ENCODE results near the gene NRF1.

DNA sequence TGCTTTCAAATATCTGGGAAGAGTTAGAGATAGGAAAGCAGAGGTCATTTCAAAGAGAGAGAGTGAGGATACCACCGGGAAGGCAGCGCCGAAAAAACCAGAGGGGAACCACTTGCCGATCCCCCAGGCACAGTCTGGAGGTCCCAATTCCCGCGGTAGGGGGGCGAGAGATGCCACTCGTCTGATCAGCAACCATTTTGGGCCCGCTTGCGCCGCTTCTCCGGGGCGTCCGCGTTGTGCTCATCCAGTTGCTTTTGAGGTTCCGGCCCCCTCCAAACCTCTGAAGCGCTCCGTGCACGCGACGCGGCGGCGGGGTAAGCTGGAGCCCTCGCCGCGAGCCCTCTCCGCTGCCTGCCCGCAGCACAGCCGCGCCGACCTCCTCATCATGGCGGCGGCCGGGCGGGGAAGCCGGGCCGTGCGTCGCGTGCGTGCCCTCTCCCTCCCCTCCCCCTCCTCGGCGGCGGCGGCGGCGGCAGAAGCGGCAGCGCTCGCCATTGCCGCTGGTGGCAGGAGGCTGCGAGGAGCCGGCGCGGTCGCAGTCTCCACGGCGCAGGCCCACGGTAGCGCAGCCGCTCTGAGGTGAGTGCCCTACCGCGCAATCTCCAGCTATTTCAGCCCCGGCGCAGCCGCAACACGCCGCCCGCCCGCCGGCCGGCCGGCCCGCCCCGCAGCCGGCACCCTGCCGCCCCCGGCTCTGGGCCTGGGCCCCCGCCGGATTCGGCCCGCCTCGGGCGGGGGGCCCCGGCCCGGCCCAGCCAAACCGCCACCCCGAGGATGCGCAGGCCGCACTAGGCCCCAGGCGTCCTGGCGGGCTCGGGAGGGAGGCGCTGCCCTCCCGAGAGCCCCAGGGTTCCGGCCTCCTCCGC is at the start of gene NRF1:
- TF ChIP-seq FOXK2 (IDR thresholded peaks at IDR 0.05): no peak
- no peak for TF ChIP-seq SP1 (IDR thresholded peaks at IDR 0.05)
- 0 out of 2 replicates have a peak, but pooled peaks have one; percentile 64 for TF ChIP-seq NFRKB (IDR thresholded peaks at IDR 0.05)
- TF ChIP-seq SUZ12 (IDR thresholded peaks at IDR 0.05): no peak
- TF ChIP-seq L3MBTL2 (conservative IDR thresholded peaks at IDR 0.05): no peak; the same call in none of the 2 replicates
- no peak for TF ChIP-seq FOXA1 (IDR thresholded peaks at IDR 0.05)
- TF ChIP-seq LEF1 (IDR thresholded peaks at IDR 0.05; ENCODE audit: borderline replicate concordance): 0 out of 2 replicates have a peak, but pooled peaks have one; percentile 27
- TF ChIP-seq BHLHE40 (IDR thresholded peaks at IDR 0.05; ENCODE audit: borderline replicate concordance): no peak
- peak; percentile 42; the same call in 1 of the 2 replicates for TF ChIP-seq ELF4 (IDR thresholded peaks at IDR 0.05)
- TF ChIP-seq ARNT (IDR thresholded peaks at IDR 0.05): peak; percentile 92

Measured in HEK293T (cell line).